Pancreas (tissue), 10 donors: ENCODE data around the gene SLC38A1. TPM values are rescaled to one million over a fixed set of nuclear protein-coding genes. Genes with fewer than 3 reads are reported as not detected.

Experiments
- ATAC-seq, 4 donors: fragments of 200-7000 bp; cut with Tn5 transposase; one replicate each; pipeline versions ENCODE4 v1.8.0 to v1.9.1; 2020; ENCODE audit warnings: mild to moderate bottlenecking in 4 of 4, moderate library complexity in 4 of 4
- DNase-seq, 6 donors: peaks; one replicate each; pipeline ENCODE4 v3.0.0-alpha.2; 2020
- FAIRE-seq: peaks from 2 replicates; lab custom pipeline; 2012; peaks lifted over from hg19 to GRCh38; lab: Jason Lieb, UNC
- H3K27ac ChIP-seq, 4 donors: fragments of 200-600 bp; sonication (generic); 1 replicate in 3 of 4; 2 replicates in 1 of 4; pipeline versions ENCODE4 v1.5.0 to v1.8.0; 2020
- H3K27me3 ChIP-seq, 4 donors: fragments of 200-600 bp; one replicate each; pipeline ENCODE4 v1.8.0; 2021
- H3K36me3 ChIP-seq, 3 donors: fragments of 200-600 bp; sonication (generic) in 1 of 3; one replicate each; pipeline versions ENCODE4 v1.5.0 to v1.8.0; 2020 to 2021
- H3K4me1 ChIP-seq, 3 donors: fragments of 200-600 bp; one replicate each; pipeline ENCODE4 v1.8.0; 2021
- H3K4me3 ChIP-seq, 4 donors: fragments of 200-600 bp; sonication (generic) in 2 of 4; one replicate each; pipeline versions ENCODE4 v1.5.0 to v1.8.0; 2020 to 2021
- H3K9me3 ChIP-seq, 4 donors: fragments of 200-600 bp; one replicate each; pipeline ENCODE4 v1.8.0; 2021
- WGBS, 2 donors: extraction: QIAGEN DNeasy Blood & Tissue Kit; methylation state at CpG; one replicate each; pipeline ENCODE4 v1.1.7; 2013; 5-methylcytosine and 5-hydroxymethylcytosine counted together
- intact Hi-C, 3 donors: fragments of 100-400 bp; cut with DNase I; formaldehyde crosslinking; loops; one replicate each; pipeline versions ENCODE4 v1.11.1 to v1.14.2; 2022
- polyA plus RNA-seq, 2 donors: library from polyadenylated mRNA; stranded (reverse); fragments of 200-250 nt; gene quantifications; one replicate each; pipeline ENCODE4 v1.2.3, GENCODE V29; 2013
- total RNA-seq, 6 donors: library from RNA; stranded (reverse); fragmentation: NEBNext Ultra II Directional in 4 of 6; extraction: Animal tissue kit (Norgen Biotek cat#: 25700) in 4 of 6; gene quantifications; one replicate each; pipeline versions ENCODE4 v1.2.1 to v1.2.4, GENCODE V29; 2021 to 2023
- TF ChIP-seq, protein P1 (sequence below), 4 donors: fragments of 200-600 bp; sonication (generic) in 3 of 4; IDR thresholded peaks; one replicate each; pipeline versions ENCODE4 v1.5.0 to v1.8.0; 2021; ENCODE audit warnings: antibody characterized with exemption in 4 of 4
- donor health status: healthy with polysubstance abuse.
- donor health status: DM: no; HTN: no; CAD: no; lungs with moderate emphysema.
- donor health status: DM: no; HTN: no; CAD: no.
- donor health status: control.
- donor health status: control.
- donor health status: Bipolar disorder and iron deficiency.
- donor health status: DM: yes; HTN: yes; CAD: no.
- donor health status: DM: no; HTN: no; CAD: no.
- donor health status: DM: no; HTN: no; CAD: no.
- donor health status: DM: yes; HTN: yes; CAD: no.

The SLC38A1 gene
- total and polyA plus RNA-seq, 8 donors = 5.7 to 78.8 (median 24.3) TPM

DNA sequence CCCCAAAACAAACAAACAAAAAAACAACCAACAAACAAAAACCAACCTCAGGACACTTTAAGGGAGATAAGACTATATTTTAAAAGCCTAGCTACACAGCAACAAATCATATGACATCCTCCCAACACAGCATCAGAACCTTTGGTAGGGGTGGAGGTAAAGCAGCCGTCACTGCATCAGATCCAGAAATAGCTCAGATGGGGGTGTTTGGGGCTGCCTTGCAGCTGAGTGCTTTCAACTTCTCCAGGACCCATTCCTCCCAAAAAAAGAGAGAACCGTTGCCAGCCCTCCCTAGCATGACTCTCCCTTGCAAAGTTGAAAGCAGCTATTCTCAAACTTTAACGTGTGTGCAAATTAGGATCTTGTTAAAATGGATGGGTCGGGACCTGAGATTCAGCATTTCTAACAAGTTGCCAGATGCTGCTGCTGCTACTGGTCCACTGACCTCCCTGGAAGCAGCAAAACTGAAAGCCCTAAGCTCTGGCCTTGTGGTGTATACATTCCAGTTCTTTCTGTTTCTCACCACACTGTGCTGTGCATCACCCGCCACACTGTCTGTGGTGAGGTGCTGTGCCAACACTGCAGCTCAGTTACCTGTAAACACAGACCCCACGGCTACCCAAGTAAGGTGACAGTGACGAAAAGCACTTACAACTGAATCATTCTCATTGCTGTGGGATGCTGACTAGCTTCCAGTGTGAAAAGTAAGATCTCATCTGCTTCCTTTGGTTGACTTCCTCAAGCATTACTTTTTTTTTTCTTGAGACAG is 54.0 kb downstream of the SLC38A1 start:
- Histone ChIP-seq H3K9me3 (no peaks in the 10 kb centered on the region), H3K27ac (no peak overlapping the region), H3K4me3 (no peak overlapping the region), H3K36me3 (no peaks in the 10 kb centered on the region), H3K4me1 (peaks cover 5 to 15% (median 6%) of the 10 kb centered on the region in 3 donors), H3K27me3 (no peaks in the 10 kb centered on the region)
- intact Hi-C loops = no loop called here
- DNase-seq (no peak), FAIRE-seq (no peak), ATAC-seq (peak in 2 of 4 donors; percentile 6 to 36)
- WGBS, 2 donors = 79 to 87% methylated on average over 7 of the region's 7 CpGs
- TF ChIP-seq, protein P1, sequence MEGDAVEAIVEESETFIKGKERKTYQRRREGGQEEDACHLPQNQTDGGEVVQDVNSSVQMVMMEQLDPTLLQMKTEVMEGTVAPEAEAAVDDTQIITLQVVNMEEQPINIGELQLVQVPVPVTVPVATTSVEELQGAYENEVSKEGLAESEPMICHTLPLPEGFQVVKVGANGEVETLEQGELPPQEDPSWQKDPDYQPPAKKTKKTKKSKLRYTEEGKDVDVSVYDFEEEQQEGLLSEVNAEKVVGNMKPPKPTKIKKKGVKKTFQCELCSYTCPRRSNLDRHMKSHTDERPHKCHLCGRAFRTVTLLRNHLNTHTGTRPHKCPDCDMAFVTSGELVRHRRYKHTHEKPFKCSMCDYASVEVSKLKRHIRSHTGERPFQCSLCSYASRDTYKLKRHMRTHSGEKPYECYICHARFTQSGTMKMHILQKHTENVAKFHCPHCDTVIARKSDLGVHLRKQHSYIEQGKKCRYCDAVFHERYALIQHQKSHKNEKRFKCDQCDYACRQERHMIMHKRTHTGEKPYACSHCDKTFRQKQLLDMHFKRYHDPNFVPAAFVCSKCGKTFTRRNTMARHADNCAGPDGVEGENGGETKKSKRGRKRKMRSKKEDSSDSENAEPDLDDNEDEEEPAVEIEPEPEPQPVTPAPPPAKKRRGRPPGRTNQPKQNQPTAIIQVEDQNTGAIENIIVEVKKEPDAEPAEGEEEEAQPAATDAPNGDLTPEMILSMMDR (IDR thresholded peaks at IDR 0.05) = no peak

DNA sequence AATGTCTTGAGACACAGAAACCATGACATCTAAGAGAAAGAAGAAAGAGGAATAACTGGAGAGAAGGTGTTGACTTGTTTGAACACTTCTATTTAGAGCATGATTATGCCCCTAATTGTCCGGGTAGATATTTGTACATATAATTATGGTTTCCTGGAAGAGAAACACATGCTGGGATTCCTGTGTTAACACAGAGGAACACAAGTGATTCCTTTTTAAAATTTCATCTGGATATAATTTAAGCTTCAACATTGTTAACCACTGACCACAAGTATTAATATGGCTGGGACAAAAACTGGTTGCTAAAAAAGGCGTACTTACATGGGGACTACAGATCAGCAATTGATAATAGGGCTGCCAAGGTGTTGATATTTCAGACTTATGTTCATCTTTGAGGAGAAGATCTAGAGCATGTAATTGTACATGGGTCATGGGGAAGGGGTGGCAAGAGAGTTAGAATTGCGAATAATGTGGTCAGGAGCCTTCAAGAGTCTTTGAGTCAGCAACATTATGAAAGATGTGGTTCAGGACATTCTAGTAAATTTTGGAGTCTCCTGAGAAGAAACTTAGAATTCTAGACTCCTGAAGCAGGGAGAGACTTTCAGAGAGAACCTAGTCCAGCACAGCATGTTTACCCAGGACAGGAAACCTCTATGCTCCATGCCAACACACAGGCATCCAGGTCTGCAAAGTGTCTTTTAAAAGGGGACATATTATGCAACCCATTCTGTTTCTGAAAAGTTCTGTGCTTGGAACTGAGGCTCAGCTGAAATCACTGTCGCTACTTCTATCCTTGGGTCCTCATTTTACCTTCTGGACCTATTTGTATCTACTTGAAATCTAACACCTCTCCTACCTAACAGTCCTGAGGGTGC is 56.5 kb downstream of the SLC38A1 start:
- no peak for DNase-seq
- Histone ChIP-seq H3K27ac (no peak overlapping the region), H3K27me3 (no peaks in the 10 kb centered on the region), H3K4me3 (no peak overlapping the region), H3K4me1 (peaks cover 21 to 34% (median 21%) of the 10 kb centered on the region in 3 donors), H3K36me3 (no peaks in the 10 kb centered on the region), H3K9me3 (no peaks in the 10 kb centered on the region)
- no peak for ATAC-seq
- TF ChIP-seq, protein P1 (IDR thresholded peaks at IDR 0.05) = no peak
- FAIRE-seq = no peak
- intact Hi-C loops = no loop called here
- WGBS, 2 donors = 90 to 92% methylated on average over 4 of the region's 4 CpGs

DNA sequence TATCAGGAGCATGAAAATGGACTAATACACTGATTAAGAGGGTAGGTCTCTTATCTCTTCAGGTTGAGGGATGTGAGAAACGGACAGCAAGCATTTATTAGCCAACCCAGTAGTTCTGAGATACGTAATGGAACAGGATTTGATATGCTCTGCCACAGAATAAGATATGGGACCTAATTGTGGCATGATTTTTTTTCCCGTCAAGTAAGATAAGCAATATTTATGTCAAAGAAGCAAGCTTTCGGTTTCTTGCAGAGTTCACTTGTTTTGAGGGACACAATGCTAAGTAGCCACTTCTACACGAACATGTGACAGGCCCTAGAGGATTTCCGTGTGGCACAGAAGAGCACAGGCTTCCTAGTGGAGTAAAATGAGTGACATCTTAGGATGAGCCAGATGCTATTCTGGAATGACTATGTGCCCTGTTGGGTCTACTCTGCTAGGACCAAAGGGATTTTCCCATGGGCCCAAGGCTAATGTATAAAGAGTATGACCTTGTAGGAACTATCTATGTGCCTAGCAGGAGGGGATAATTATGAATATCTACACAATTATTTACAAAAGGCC is 57.9 kb downstream of the SLC38A1 start:
- Histone ChIP-seq H3K4me1 (peaks cover 21 to 34% (median 21%) of the 10 kb centered on the region in 3 donors), H3K27me3 (no peaks in the 10 kb centered on the region), H3K9me3 (no peaks in the 10 kb centered on the region), H3K27ac (peak overlapping the region; percentile 39 to 74 (median 62)), H3K4me3 (no peak overlapping the region), H3K36me3 (no peaks in the 10 kb centered on the region)
- no peak for FAIRE-seq
- DNase-seq = no peak
- intact Hi-C loops = no loop called here
- TF ChIP-seq, protein P1 (IDR thresholded peaks at IDR 0.05) = no peak
- 39 to 44% methylated on average over 6 of the region's 6 CpGs for WGBS, 2 donors
- ATAC-seq = peak; percentile 17 to 63 (median 36)

DNA sequence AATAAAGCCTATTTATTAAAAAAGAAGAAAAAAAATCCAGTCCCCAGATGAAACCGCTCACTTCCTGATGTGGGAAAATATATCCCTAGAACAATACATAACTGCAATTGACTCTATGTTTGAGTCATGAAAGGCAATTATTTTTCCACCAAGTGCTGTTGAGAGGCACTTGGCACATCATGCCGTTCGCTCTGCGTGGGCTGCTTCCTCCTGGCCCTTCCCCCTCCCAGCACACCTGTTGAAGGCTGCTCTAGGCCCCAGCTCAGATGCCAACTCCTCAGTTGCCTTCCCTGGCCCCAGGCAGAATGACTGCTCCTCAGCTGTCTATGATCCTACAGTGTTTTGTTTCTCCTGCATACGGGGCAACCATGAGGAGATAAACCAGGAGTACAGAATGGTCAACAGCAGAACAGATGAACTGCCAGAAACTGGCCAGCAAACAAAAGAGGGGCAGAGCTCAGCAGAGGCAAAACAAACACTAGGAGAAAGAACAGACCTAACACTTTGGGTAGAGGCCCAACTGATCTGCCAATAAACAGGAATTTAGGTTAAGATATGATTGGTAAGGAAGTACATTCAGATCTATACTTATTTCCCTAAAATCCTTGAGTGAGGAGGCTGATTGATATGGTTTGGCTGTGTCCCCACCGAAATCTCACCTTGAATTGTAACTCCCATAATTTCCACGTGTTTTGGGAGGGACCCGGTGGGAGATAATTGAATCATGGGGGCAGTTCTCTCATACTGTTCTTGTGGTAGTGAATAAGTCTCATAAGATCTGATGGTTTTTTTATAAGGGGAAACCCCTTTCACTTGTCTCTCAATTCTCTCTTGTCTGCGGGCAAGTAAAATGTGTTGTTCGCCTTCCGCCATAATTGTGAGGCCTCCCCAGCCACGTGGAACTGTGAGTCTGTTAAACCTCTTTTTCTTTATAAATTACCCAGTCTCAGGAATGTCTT is 58.6 kb downstream of the SLC38A1 start:
- TF ChIP-seq, protein P1 (IDR thresholded peaks at IDR 0.05) = no peak
- Histone ChIP-seq H3K27me3 (no peaks in the 10 kb centered on the region), H3K9me3 (no peaks in the 10 kb centered on the region), H3K36me3 (peaks cover 0 to 7% (median 0%) of the 10 kb centered on the region in 3 donors), H3K4me3 (no peak overlapping the region), H3K4me1 (peaks cover 21 to 34% (median 21%) of the 10 kb centered on the region in 3 donors), H3K27ac (peak overlapping the region; percentile 39 to 74 (median 62))
- WGBS, 2 donors = 38 to 40% methylated on average over 12 of the region's 12 CpGs
- DNase-seq (peak; percentile 69 to 86 (median 83)), FAIRE-seq (no peak), ATAC-seq (peak; percentile 93 to 95 (median 94))
- intact Hi-C loops = no loop called here
